Epidermal melanocyte (primary cell): ENCODE data around the gene PRSS1.
"Not testable (repeated sequence)": the region's sequence is repeated elsewhere in the genome, so short reads cannot be mapped to it uniquely, and the experiment has no call there.

Experiments used
- DNase-seq: peaks from one replicate; pipeline ENCODE4 v3.0.0; 2011; ENCODE audit warnings: low spot score; ENCODE audit not compliant: insufficient read length

The PRSS1 gene

DNA sequence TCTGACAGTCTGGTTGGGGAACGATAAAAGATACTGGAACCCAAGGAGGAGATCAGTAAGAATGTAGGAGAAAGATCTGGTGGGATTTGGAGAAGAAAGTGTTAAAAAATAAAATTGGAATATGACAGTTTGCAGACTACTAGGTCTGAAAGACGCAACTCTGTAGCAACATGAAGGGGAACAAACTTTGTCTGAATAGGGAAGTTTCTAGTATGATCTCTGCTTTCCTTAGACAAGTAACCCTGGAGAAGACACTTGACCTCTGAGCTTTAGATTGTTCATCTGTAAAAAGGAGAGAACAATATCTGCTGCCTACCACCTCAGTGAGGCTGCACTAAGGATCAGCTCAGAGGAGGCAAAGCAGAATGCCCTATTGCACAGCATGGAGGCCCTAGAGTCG lies 3.0 kb upstream of the PRSS1 start:
- DNase-seq: no peak

DNA sequence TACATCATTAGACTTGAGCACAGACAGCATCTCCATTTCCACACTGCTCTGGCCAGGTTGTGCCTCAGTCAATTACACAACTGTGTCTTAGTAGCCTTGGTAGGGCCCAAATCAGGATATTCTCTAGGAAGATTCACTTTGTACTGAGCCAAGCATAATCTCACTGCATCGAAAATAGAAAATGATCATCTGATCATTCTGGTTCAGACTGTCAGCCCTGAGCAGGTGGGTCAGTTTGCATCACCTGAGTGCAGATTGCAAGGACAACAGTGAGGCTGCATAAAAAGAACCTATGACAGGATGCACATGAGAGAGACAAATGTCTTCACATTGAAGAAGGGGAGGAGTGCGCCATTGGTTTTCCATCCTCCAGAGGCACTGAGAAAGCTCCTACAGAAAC lies 862 bp upstream of the PRSS1 start:
- DNase-seq: not testable (repeated sequence)

DNA sequence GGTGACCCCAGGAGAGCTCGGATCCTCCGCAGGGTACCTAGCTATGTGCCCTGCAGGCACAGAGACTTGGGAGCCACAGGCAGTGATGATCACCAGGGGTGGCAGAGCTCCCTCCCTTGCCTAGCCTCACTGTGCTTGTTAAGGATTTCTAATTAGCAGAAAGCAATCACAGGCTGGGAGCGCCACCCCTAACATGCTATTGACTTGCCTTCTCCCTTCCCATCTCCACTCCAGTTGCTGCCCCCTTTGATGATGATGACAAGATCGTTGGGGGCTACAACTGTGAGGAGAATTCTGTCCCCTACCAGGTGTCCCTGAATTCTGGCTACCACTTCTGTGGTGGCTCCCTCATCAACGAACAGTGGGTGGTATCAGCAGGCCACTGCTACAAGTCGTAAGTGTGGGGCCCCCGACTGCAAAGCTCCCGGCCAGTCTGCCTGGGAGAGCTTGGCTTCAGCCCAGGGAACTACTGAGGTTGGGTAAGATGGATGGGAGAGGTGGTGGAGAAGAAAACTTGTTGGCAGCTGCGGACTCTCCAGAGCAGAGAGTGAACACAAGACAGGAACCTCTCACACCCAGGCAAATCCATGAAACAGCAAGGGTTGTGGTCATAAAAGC lies 1.2 kb downstream of the PRSS1 start:
- DNase-seq: no peak

DNA sequence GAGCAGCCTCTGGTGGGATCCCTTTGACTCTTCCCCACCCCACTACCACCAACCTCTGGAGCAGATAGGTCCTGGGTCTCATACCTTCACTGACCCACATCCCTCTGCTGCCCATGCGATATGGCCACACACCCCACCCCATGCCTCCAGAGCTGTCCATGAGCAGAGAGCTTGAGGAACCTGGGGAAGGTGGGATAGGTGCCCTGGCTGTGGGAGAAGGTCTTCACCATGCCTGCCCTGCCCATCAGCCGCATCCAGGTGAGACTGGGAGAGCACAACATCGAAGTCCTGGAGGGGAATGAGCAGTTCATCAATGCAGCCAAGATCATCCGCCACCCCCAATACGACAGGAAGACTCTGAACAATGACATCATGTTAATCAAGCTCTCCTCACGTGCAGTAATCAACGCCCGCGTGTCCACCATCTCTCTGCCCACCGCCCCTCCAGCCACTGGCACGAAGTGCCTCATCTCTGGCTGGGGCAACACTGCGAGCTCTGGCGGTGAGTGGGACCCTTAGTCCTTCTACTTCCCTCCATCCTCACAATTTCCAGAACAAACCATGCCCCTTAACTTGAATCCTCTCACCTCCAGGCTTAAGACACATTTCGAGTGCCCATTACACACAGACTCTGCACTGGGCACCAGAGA lies 2.4 kb downstream of the PRSS1 start:
- DNase-seq: not testable (repeated sequence)

DNA sequence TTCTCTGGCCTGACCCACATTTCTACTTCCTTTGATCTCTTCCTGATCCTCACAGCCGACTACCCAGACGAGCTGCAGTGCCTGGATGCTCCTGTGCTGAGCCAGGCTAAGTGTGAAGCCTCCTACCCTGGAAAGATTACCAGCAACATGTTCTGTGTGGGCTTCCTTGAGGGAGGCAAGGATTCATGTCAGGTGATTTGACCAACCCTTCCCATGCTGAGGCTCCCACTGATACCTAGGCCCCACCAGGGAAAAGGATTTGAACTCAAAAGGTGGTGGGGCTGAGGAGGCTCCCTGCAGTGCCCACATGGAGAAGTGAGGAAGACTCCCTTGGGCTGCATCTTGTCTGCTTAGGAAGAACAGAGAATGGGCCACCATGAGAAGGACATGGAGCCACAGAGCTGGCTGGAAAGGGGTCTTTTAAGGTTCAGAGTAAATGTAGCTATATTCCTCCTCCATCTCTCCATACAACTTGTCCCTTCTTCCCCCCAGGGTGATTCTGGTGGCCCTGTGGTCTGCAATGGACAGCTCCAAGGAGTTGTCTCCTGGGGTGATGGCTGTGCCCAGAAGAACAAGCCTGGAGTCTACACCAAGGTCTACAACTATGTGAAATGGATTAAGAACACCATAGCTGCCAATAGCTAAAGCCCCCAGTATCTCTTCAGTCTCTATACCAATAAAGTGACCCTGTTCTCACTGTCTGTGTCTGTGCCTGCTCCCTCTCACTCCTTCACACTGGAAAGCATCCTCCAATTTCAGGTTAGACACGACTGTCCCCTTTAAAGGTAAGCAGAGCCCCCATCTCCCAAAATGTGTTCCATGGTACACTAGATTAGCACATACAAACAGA lies 3.3 kb downstream of the PRSS1 start:
- no peak for DNase-seq

DNA sequence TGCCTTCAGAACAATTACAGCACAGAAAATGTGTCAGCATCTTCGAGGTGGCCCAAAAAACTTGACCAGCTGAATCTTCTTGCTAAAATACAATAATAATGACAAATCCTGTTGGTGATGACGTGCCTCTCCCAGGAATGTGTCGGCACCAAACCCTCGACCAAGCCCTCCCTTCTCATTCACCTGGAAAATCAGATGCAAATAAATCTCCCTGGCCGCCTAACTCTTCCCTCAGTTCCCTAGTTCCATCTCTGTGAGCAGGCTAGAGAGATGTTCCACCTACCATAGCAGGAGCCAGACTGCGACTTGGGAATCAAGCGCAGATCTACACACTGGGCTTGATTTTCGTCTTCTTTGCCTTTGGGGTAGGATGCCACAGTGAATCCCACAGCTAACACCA lies 4.1 kb downstream of the PRSS1 start:
- no peak for DNase-seq

DNA sequence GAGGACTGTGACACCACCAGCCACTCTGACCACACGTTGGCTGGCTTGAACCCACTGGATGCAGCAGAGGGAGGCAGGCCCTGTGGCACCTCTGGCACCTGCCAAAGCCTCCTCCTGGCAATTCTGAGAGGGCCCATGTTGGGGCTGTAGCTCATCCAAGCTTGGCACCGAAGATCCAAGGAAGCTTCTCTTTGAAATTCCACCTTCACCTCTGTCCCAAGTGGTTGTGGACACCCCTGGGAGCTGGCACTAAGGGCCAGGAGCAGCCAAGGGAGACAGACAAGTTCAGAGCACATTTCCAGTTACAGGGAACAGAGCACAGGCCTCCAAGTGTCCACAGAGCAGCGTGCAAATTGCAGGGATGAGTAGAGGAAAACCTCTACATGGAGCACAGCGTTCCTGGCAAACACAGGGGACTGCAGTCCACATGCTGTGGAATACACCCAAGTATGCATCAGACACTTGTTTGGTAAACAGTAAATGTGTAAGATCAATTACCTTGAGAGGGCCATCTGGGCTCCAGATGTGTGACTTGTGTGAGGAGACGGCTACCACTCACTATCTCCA lies 4.7 kb downstream of the PRSS1 start:
- not testable (repeated sequence) for DNase-seq

DNA sequence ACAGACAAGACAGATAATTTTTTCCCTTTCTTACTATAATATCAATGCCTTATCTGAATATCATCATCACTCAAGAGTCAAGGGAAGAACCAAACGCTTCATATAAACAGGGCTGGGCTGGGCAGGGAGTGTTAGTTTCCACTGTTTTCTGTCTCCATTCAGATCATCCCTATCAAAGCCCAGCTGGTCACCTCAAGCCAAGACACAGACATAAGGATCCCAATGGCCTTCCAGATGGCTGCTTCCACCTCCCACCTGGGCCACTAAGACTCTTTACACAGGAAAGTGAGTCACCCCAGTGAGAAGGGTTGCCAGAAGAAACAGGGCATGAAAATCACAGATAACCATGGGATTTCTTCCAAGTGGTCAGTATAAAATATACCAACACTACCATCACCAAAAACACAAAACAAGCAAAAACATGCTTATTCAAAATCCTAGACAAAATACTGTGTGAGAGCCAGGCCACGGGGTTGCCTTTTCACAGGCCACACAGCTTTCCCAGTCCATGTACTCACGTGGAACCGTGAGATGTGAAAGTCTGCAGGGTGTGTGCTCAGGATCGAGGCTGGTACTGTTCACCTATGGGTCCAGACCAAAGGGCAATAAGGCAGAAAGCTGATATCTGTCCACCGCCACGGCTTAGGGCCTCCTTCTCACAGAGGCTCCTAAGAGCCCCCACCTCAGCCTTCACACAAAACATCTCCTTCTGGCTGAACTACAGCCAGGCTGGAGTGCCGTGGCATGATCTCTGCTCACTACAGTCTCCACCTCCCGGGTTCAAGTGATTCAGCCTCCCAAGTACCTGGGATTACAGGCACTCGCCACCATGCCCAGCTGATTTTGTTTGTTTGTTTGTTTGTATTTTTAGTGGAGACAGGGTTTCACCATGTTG lies 5.7 kb downstream of the PRSS1 start:
- DNase-seq: no peak

DNA sequence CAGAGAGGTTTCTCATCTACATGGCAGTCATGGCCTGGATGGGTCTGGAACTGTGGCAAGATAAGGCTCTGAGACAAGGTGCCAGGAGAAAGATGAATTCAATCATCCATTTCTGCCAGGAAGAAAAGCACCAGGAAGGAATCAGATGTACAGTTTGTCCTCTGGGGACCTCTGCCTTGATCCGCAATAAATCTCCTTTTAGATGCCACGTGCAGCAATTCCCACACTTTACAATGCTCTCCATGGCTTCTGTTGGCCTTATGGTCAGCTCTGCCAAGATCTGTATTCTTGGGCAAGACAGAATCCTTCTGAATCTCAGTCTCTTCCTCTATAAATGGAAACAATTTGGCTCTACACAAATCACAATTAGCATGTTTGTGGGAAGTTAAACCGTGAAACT lies 9.0 kb downstream of the PRSS1 start:
- DNase-seq: not testable (repeated sequence)

DNA sequence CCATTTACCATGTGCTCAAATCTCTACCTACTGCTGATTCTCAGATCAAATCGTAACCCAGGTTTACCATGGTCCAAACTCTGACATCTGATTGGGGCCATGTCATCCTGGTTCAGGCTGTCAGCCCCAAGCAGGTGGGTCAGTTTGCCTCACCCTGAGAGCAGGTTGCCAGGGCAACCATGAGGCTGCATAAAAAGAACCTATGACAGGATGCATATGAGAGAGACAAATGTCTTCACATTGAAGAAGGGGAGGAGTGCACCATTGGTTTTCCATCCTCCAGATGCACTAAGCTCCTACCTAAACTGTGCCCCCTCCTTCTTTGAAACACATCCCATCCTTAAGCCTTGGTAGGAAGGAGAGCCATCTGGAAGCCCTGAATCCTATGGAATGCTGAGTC lies 10.2 kb downstream of the PRSS1 start:
- DNase-seq: no peak

DNA sequence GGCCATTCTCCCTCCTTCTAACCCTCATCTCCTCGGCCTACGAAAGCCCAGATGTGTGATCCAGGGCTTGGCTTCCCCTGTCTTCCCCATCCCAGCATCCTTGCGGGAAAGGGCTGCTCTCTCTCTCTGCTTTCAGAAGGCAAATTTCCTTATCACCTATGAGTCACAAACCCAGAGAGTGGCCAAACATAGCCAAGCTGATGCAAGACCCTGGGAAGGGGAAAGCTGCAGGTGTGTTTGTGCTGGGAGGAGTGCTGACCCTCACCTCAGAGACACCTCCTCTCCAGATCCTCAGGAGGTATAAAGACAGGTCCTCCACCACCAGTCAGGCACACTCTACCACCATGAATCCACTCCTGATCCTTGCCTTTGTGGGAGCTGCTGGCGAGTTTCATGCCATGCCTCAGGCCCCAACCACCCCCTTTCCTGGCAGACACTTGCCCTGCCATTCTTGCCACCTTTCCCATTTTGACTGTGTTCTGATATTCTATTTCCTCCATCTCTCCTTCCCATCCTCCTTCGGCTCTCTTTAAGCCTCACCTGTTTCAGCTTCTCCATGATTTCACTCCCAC lies 10.9 kb downstream of the PRSS1 start:
- DNase-seq: no peak

DNA sequence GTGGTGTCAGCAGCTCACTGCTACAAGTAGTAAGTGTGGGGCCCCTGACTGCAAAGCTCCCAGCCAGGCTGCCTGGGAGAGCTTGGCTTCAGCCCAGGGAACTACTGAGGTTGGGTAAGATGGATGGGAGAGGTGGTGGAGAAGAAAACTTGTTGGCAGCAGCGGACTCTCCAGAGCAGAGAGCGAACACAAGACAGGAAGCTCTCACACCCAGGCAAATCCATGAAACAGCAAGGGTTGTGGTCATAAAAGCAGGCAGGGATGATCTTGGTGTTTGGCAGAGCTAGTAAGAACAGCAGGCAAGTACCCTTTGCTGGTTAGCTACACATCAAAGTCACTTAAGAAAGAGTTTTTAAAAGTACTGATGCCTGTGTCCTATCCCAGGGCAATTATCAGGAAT lies 12.3 kb downstream of the PRSS1 start:
- not testable (repeated sequence) for DNase-seq

DNA sequence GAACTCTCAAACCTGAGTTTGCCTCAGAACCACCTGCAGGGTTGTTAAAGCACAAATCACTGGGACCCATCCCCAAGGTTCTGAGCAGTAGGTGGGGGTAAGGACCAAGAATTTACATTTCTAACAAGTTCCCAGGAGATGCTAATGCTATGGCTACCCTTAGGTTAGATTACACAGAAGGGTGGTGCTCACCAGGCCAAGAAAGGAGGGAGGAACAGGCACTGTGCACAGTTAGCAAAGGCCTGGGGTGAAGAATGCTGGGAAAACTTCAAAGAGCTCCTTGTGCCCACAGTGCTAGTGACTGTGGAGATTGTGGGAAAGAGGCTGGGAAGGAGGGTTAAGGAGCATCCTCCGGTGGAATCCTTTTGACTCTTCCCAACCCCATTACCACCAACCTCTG lies 12.8 kb downstream of the PRSS1 start:
- no peak for DNase-seq

DNA sequence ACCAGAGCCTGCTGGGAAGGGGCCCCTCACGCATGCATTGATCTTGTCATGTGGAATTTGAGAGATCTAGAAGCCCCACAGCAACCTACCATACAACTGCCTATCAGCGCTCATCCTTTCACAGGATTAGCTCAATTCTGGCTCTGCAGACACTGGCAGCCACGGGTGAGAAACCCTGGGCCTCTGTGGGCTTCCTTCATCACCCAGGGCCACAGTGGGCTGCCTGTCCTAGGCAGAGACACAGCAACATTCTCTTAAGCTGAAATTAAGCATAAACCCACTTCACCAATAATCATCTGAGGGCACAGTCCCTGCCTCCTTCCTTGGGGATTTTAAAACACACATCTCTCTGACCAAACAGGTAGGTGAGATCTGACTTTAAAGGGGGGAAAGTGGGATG lies 18.2 kb downstream of the PRSS1 start:
- DNase-seq: no peak

DNA sequence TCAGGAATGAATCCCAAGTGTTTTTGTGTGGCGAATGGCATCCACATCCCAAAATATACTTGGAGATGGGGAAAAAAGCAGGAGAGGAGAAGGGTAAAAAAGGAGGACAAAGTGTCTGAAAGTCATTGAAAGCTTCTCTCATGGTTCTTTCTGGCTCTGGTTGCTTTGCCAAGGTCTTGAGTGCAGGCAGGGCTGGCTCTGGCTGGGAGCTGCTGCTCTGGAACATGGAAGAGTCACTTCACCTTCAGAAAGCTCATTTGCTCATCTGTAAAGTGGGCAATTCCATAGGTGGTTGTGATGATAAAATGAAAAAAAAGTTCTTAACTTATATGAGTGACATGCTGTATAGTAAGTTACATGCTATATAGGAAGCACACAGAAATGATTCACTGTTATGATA lies 18.6 kb downstream of the PRSS1 start:
- DNase-seq: no peak

DNA sequence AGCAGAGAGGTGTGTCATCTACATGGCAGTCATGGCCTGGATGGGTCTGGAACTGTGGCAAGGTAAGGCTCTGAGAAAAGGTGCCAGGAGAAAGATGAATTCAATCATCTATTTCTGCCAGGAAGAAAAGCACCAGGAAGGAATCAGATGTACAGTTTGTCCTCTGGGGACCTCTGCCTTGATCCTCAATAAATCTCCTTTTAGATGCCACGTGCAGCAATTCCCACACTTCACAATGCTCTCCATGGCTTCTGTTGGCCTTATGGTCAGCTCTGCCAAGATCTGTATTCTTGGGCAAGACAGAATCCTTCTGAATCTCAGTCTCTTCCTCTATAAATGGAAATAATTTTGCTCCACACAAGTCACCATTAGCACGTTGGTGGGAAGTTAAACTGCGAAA lies 19.6 kb downstream of the PRSS1 start:
- DNase-seq: not testable (repeated sequence)

DNA sequence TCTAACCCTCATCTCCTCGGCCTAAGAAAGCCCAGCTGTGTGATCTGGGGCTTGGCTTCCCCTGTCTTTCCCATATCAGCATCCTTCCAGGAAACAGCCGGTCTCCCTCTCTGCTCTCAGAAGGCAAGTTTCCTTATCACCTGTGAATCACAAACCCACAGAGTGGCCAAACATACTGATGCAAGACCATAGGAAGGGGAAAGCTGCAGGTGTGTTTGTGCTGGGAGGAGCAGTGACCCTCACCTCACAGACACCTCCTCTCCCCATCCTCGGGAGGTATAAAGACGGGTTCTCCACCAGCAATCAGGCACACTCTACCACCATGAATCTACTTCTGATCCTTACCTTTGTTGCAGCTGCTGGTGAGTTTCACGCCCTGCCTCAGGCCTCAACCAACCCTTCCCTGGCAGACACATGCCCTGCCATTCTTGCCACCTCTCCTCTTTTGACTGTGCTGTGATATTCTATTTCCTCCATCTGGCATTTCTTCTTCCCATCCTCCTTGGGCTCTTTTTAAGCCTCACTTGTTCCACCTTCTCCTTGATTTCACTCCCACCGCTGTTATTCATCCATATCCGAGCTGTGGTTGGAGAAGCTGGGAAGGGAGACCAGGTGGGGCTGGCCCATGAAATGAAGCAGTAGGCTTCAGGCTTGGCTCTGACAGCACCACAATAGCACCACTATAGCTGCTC lies 21.5 kb downstream of the PRSS1 start, which contains the start of gene PRSS2:
TSS of gene PRSS2 (plus strand) at position 310 of the 692 bp plus-strand sequence. CDS start at position 323, 13 bp downstream.
- DNase-seq: no peak

DNA sequence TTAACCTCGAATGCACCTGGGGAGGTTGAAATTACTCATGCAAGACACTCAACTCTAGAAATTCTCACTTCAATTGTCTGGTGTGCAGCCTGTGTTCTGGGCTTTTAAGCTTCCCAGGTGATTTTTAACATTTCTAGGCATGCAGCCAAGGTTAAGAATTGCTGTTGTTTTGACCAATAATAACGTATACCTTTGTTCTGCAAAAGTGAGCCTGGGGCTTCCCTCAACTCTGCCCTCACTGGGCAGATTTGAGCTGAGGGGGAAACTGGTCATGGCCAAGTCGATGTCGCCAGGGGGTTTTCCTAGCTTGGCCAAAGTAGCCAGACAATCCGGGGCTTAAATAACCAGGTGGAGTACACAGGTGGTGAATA lies 22.1 kb downstream of the PRSS1 start:
- no peak for DNase-seq

DNA sequence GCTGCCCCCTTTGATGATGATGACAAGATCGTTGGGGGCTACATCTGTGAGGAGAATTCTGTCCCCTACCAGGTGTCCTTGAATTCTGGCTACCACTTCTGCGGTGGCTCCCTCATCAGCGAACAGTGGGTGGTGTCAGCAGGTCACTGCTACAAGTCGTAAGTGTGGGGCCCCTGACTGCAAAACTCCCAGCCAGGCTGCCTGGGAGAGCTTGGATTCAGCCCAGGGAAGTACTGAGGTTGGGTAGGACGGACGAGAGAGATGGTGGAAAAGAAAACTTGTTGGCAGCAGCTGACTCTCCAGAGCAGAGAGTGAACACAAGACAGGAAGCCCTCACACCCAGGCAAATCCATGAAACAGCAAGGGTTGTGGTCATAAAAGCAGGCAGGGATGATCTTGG lies 22.8 kb downstream of the PRSS1 start:
- no peak for DNase-seq

DNA sequence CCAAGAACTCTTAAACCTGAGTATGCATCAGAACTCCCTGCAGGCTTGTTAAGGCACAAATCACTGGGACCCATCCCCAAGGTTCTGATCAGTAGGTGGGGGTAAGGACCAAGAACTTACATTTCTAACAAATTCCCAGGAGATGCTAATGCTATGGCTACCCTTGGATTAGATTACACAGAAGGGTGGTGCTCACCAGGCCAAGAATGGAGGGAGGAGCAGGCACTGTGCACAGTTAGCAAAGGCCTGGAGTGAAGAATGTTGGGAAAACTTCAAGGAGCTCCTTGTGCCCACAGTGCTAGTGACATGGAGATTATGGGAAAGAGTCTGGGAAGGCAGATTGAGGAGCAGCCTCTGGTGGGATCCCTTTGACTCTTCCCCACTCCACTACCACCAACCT lies 23.4 kb downstream of the PRSS1 start:
- no peak for DNase-seq
